GM23338 (cell line): Measurements from ENCODE around the gene OMA1.

Source experiments
- CTCF ChIP-seq, 2 experiments: fragments of 200-600 bp in 1 of 2; sonication (generic) in 1 of 2; conservative IDR thresholded peaks; 2 replicates each; pipeline versions ENCODE4 v1.5.1 to v1.6.1; 2016 to 2017; ENCODE audit warnings: antibody characterized with exemption in 2 of 2, low read depth in 2 of 2, mild to moderate bottlenecking in 2 of 2, moderate library complexity in 1 of 2
- NANOG ChIP-seq: IDR thresholded peaks from 2 replicates; pipeline ENCODE4 v1.6.1; 2016; ENCODE audit warnings: antibody characterized with exemption, borderline replicate concordance
- POLR2AphosphoS5 ChIP-seq: IDR thresholded peaks from 2 replicates; pipeline ENCODE4 v1.6.1; 2016; ENCODE audit warnings: antibody characterized with exemption, low read depth

GRCh38 chr1:58487002-58487401 is 59.5 kb downstream of the OMA1 start:
- TF ChIP-seq CTCF (conservative IDR thresholded peaks at IDR 0.05; ENCODE audit: low read depth in 2 of 2): no peak
- no peak for TF ChIP-seq NANOG
- no peak for TF ChIP-seq POLR2AphosphoS5
